Measurements from ENCODE around the gene PLPPR1. TPM values are rescaled to one million over a fixed set of nuclear protein-coding genes. Genes with fewer than 3 reads are reported as not detected.

Gene PLPPR1
- total and polyA plus RNA-seq, 2 donors = 0.44 to 0.95 TPM

DNA sequence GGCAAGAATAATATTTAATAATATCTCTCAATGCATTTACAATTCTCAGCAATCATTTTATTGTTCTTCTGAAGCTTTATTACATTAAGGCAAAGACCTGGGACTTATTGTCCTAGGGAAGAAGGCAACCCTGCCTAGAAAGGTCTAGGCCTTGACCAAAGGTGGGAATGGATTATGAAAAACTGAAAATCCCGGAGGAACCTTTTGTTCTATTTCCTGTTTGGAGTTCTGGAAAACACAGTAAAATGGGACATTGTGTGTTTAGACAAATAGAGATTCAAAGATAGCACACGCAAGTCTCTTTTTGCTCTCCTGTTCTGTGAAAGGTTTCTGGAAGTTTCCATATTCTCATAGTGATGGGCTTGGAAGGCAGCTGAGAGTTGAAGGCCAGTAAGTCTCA is 325.2 kb downstream of the PLPPR1 start:
- H3K36me3 ChIP-seq (ENCODE audit: insufficient read depth) = no peaks in the 10 kb centered on the region
- 78% methylated on average over 2 of the region's 2 CpGs for WGBS
- no peak for DNase-seq (ENCODE audit: extremely low spot score)
- no peaks in the 10 kb centered on the region for H3K4me1 ChIP-seq (ENCODE audit: insufficient read depth)
- H3K4me3 ChIP-seq (ENCODE audit: low read depth, low read length) = no peak overlapping the region
- H3K27ac ChIP-seq (ENCODE audit: low read depth) = no peak overlapping the region

- Histone ChIP-seq H3K27ac (ENCODE audit: low read depth) (no peak overlapping the region), H3K36me3 (ENCODE audit: insufficient read depth) (no peaks in the 10 kb centered on the region), H3K4me3 (ENCODE audit: low read depth, low read length) (no peak overlapping the region), H3K4me1 (ENCODE audit: insufficient read depth) (no peaks in the 10 kb centered on the region)
- DNase-seq (ENCODE audit: extremely low spot score) = no peak
- WGBS = 80% methylated on average over 5 of the region's 5 CpGs
Observed at GRCh38 chr9:101354143-101354764, 325.7 kb downstream of the PLPPR1 start.

GRCh38 chr9:101354765-101355708 is 326.5 kb downstream of the PLPPR1 start:
- Histone ChIP-seq H3K36me3 (ENCODE audit: insufficient read depth) (no peaks in the 10 kb centered on the region), H3K27ac (ENCODE audit: low read depth) (no peak overlapping the region), H3K4me1 (ENCODE audit: insufficient read depth) (no peaks in the 10 kb centered on the region), H3K4me3 (ENCODE audit: low read depth, low read length) (no peak overlapping the region)
- 70% methylated on average over 7 of the region's 7 CpGs for WGBS
- DNase-seq (ENCODE audit: extremely low spot score) = no peak

- DNase-seq (ENCODE audit: extremely low spot score) = no peak
- no peaks in the 10 kb centered on the region for H3K36me3 ChIP-seq (ENCODE audit: insufficient read depth)
- H3K4me1 ChIP-seq (ENCODE audit: insufficient read depth) = no peaks in the 10 kb centered on the region
- 51% methylated on average over 1 of the region's 1 CpG for WGBS
- no peak overlapping the region for H3K27ac ChIP-seq (ENCODE audit: low read depth)
- no peak overlapping the region for H3K4me3 ChIP-seq (ENCODE audit: low read depth, low read length)
Observed at GRCh38 chr9:101356619-101357018, 328.1 kb downstream of the PLPPR1 start.

DNA sequence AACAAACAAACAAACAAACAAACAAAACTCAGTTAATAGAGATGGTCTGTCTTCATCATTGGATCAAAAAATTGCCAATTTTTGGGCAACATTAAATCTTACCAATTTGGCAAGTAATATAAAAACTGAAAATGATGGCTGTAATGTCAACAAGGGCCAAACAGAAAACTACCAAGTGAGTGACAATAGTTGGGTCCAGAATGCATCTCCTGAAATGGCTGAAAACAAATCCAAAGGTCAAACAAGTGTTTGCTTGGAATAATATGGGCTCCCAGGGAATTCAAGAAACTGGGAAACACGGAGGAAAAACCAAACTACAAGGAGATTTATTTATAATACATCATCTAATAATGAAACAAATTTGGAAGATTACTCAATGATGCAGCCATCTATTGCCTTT is 331.2 kb downstream of the PLPPR1 start:
- no peak for DNase-seq (ENCODE audit: extremely low spot score)
- H3K36me3 ChIP-seq (ENCODE audit: insufficient read depth) = no peaks in the 10 kb centered on the region
- no peak overlapping the region for H3K4me3 ChIP-seq (ENCODE audit: low read depth, low read length)
- H3K27ac ChIP-seq (ENCODE audit: low read depth) = no peak overlapping the region
- H3K4me1 ChIP-seq (ENCODE audit: insufficient read depth) = no peaks in the 10 kb centered on the region
- 71% methylated on average over 1 of the region's 1 CpG for WGBS

- no peaks in the 10 kb centered on the region for H3K36me3 ChIP-seq (ENCODE audit: insufficient read depth)
- no peak overlapping the region for H3K27ac ChIP-seq (ENCODE audit: low read depth)
- no peak for DNase-seq (ENCODE audit: extremely low spot score)
- H3K4me3 ChIP-seq (ENCODE audit: low read depth, low read length) = no peak overlapping the region
- no peaks in the 10 kb centered on the region for H3K4me1 ChIP-seq (ENCODE audit: insufficient read depth)
Observed at GRCh38 chr9:101360647-101361046, 332.1 kb downstream of the PLPPR1 start.

DNA sequence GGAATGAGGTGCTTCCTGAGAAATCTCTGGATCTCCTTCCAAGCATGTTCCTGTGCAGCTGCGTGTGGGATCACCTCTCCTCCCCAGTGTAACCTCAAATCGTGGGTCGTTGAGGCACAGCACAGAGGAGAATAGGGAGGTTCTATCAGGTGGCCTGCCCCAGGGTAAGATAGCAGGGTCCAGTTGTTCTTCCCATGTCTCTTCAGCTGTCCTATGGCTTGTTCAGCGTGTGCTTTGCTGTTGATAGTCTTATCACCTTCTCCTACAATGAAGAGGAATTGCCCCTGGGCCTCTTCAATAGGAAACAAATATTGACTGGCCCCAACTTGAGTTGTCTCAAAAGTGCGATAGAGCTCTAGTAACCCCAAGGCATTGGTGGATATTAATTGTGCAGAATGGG is 333.9 kb downstream of the PLPPR1 start:
- Histone ChIP-seq H3K27ac (ENCODE audit: low read depth) (no peak overlapping the region), H3K36me3 (ENCODE audit: insufficient read depth) (no peaks in the 10 kb centered on the region), H3K4me3 (ENCODE audit: low read depth, low read length) (no peak overlapping the region), H3K4me1 (ENCODE audit: insufficient read depth) (no peaks in the 10 kb centered on the region)
- 84% methylated on average over 5 of the region's 5 CpGs for WGBS
- no peak for DNase-seq (ENCODE audit: extremely low spot score)

GRCh38 chr9:101365181-101365580 is 336.7 kb downstream of the PLPPR1 start:
- Histone ChIP-seq H3K4me3 (ENCODE audit: low read depth, low read length) (no peak overlapping the region), H3K4me1 (ENCODE audit: insufficient read depth) (no peaks in the 10 kb centered on the region), H3K27ac (ENCODE audit: low read depth) (no peak overlapping the region), H3K36me3 (ENCODE audit: insufficient read depth) (no peaks in the 10 kb centered on the region)
- no peak for DNase-seq (ENCODE audit: extremely low spot score)

- Histone ChIP-seq H3K36me3 (ENCODE audit: insufficient read depth) (no peaks in the 10 kb centered on the region), H3K4me3 (ENCODE audit: low read depth, low read length) (no peak overlapping the region), H3K27ac (ENCODE audit: low read depth) (no peak overlapping the region), H3K4me1 (ENCODE audit: insufficient read depth) (no peaks in the 10 kb centered on the region)
- 54% methylated on average over 5 of the region's 5 CpGs for WGBS
- no peak for DNase-seq (ENCODE audit: extremely low spot score)
Observed at GRCh38 chr9:101366038-101366756, 337.7 kb downstream of the PLPPR1 start.

GRCh38 chr9:101367323-101367722 is 338.8 kb downstream of the PLPPR1 start:
- no peak overlapping the region for H3K27ac ChIP-seq (ENCODE audit: low read depth)
- WGBS = 89% methylated on average over 3 of the region's 3 CpGs
- no peaks in the 10 kb centered on the region for H3K36me3 ChIP-seq (ENCODE audit: insufficient read depth)
- H3K4me1 ChIP-seq (ENCODE audit: insufficient read depth) = no peaks in the 10 kb centered on the region
- H3K4me3 ChIP-seq (ENCODE audit: low read depth, low read length) = no peak overlapping the region
- no peak for DNase-seq (ENCODE audit: extremely low spot score)

- H3K4me3 ChIP-seq (ENCODE audit: low read depth, low read length) = no peak overlapping the region
- no peak overlapping the region for H3K27ac ChIP-seq (ENCODE audit: low read depth)
- no peak for DNase-seq (ENCODE audit: extremely low spot score)
- WGBS = 74% methylated on average over 2 of the region's 2 CpGs
- H3K36me3 ChIP-seq (ENCODE audit: insufficient read depth) = no peaks in the 10 kb centered on the region
- no peaks in the 10 kb centered on the region for H3K4me1 ChIP-seq (ENCODE audit: insufficient read depth)
Observed at GRCh38 chr9:101369286-101369685, 340.8 kb downstream of the PLPPR1 start.

GRCh38 chr9:101369884-101370531 is 341.5 kb downstream of the PLPPR1 start:
- Histone ChIP-seq H3K36me3 (ENCODE audit: insufficient read depth) (no peaks in the 10 kb centered on the region), H3K4me3 (ENCODE audit: low read depth, low read length) (no peak overlapping the region), H3K27ac (ENCODE audit: low read depth) (no peak overlapping the region), H3K4me1 (ENCODE audit: insufficient read depth) (no peaks in the 10 kb centered on the region)
- no peak for DNase-seq (ENCODE audit: extremely low spot score)
- WGBS = 55% methylated on average over 2 of the region's 2 CpGs

- H3K27ac ChIP-seq (ENCODE audit: low read depth) = no peak overlapping the region
- no peak for DNase-seq (ENCODE audit: extremely low spot score)
- 96% methylated on average over 3 of the region's 3 CpGs for WGBS
Observed at GRCh38 chr9:101371813-101372212, 343.3 kb downstream of the PLPPR1 start.

More at GRCh38 chr9:101371813-101372212, 343.3 kb downstream of the PLPPR1 start:
- H3K36me3 ChIP-seq (ENCODE audit: insufficient read depth) = no peaks in the 10 kb centered on the region
- H3K4me3 ChIP-seq (ENCODE audit: low read depth, low read length) = no peak overlapping the region
- no peaks in the 10 kb centered on the region for H3K4me1 ChIP-seq (ENCODE audit: insufficient read depth)

Data from urinary bladder (tissue), 4 donors.